Aortic smooth muscle cell (primary cell): ENCODE data around the gene SLC38A10. TPM values are rescaled to one million over a fixed set of nuclear protein-coding genes. Genes with fewer than 3 reads are reported as not detected.

Experiments used
- total RNA-seq: library from RNA; depleted of rRNA; stranded (reverse); fragments of >200 nt; gene quantifications from 2 replicates; pipeline ENCODE4 v1.2.3, GENCODE V29; 2014

Gene SLC38A10
- total RNA-seq: 63.9 and 79.1 TPM in 2 replicates

GRCh38 chr17:81295031-81295675 lies at the start of gene SLC38A10:
TSS of gene SLC38A10 (minus strand) at chr17:81295307. CDS start at chr17:81294921, 386 bp downstream.

DNA sequence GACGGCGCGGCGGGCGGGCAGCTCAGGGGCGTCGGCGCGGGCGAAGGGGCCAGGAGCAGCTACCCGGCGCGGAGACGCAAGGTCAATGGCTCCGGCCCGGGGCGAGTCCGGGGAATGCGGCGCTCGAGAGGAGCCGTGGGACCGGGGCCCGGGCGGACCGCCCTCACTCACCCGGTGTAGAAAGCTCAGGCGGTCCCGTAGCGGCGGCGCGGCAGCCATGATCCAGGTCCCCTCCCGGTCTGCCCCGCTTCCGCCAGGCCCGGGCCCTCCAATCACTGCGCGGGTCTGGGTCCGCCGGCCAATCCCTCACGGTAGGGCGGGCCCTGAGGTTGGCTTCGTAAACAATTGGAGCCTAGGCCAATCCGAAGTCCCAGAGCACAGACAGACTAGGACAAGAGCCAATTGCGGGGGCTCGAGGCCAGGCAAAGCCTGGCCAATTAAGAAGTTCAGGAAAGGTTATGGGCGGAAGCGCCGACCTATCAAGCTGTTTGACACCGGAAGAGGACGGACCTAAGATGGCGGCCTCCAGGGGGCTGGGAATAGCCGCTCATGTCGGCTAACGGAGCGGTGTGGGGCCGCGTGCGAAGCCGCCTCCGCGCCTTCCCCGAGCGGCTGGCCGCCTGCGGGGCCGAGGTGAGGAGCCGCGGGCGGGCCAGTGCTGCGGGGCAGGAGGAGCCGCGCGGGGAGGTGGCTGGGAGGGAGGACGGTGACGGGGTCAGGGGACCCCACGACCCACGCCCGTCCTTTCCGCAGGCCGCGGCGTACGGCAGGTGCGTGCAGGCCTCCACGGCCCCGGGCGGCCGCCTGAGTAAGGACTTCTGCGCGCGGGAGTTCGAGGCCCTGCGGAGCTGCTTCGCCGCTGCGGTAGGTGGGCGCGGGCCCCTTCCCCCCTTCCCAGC lies 56.0 kb downstream of the SLC38A10 start, which contains the start of the genes NDUFAF8 and TEPSIN:
Gene NDUFAF8 (plus strand): TSS at position 504 of the 899 bp plus-strand sequence. CDS start 46 bp downstream, at position 550.
Gene TEPSIN (minus strand): TSS at position 241 of the 899 bp plus-strand sequence. CDS start 22 bp downstream, at position 219.

GRCh38 chr17:81222906-81223761 lies 72.0 kb downstream of the SLC38A10 start, which contains the start of gene CEP131:
TSS of gene CEP131 (minus strand) at chr17:81222965. CDS start at chr17:81220056, 2,909 bp downstream.

Other genes starting within 250 kb of the SLC38A10 start
- not detected in 2 replicates for gene PVALEF, start 129.8 kb downstream of the SLC38A10 start, total RNA-seq
- gene AATK, start 129.1 kb downstream of the SLC38A10 start, total RNA-seq: 1.3 and 3.0 TPM in 2 replicates
- 7.9 and 13.2 TPM in 2 replicates for gene CEP131, start 72.3 kb downstream of the SLC38A10 start, total RNA-seq
- gene TEPSIN, start 56.3 kb downstream of the SLC38A10 start, total RNA-seq: 7.9 and 8.8 TPM in 2 replicates
- 43.6 and 57.1 TPM in 2 replicates for gene NDUFAF8, start 56.0 kb downstream of the SLC38A10 start, total RNA-seq
- gene BAHCC1, start 100.2 kb upstream of the SLC38A10 start, total RNA-seq: 5.7 and 10.4 TPM in 2 replicates
- gene ACTG1, start 217.5 kb upstream of the SLC38A10 start, total RNA-seq: 6,830 and 6,966 TPM in 2 replicates
- 1.4 and 2.8 TPM in 2 replicates for gene FSCN2, start 233.1 kb upstream of the SLC38A10 start, total RNA-seq